ENCODE results near the gene PCDH7. TPM values are rescaled to one million over a fixed set of nuclear protein-coding genes. Genes with fewer than 3 reads are reported as not detected.
A peak's percentile ranks its signal among the peaks of the same experiment; 100 is the strongest.

The PCDH7 gene
- total RNA-seq, 4 donors from 2014 or later = 225 to 364 (median 314) TPM

DNA sequence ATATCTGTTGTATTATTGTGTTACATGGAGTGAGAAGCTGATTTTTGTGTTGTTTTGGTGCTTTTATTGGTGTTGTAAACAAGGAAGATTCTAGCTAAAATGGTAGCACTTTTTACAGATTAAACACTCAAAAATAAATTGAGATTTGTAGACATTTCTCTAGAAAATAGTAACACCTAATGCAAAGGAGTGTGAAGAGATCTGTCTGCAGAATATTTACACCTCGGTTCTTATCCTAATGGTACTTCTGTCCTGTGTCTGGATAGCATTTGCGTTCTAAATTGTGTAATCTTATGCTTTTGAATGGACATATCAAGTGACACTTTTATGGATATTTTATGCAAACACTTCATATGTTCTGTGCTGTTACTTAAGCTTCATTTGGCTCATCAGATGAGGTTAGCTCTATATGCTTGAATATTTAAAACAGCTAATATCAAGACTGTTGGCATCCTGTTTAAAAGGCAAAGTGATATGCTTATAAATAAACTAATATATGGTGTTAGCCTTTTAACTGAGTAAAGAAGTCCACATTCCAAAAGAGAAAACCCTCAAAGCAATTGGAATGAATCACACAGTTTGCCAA is 6.0 kb downstream of the PCDH7 start:
- Histone ChIP-seq H3K27me3 (peaks cover 16% of the 10 kb centered on the region), H3K27ac (peak overlapping the region in 1 of 4 donors; percentile 24), H3K4me3 (peak overlapping the region; percentile 84 to 88), H3K36me3 (no peaks in the 10 kb centered on the region), H3K9me3 (no peaks in the 10 kb centered on the region), H3K4me1 (peaks cover 0 to 28% (median 0%) of the 10 kb centered on the region in 3 donors)
- WGBS, 2 donors (ENCODE audit: low coverage in 1 of 2) = 23 to 26% methylated on average over 2 of the region's 2 CpGs
- TF ChIP-seq POLR2A (IDR thresholded peaks at IDR 0.05) (no peak), EP300 (IDR thresholded peaks at IDR 0.05) (no peak), POLR2AphosphoS5 (IDR thresholded peaks at IDR 0.05) (no peak)
- TF ChIP-seq, protein P1, sequence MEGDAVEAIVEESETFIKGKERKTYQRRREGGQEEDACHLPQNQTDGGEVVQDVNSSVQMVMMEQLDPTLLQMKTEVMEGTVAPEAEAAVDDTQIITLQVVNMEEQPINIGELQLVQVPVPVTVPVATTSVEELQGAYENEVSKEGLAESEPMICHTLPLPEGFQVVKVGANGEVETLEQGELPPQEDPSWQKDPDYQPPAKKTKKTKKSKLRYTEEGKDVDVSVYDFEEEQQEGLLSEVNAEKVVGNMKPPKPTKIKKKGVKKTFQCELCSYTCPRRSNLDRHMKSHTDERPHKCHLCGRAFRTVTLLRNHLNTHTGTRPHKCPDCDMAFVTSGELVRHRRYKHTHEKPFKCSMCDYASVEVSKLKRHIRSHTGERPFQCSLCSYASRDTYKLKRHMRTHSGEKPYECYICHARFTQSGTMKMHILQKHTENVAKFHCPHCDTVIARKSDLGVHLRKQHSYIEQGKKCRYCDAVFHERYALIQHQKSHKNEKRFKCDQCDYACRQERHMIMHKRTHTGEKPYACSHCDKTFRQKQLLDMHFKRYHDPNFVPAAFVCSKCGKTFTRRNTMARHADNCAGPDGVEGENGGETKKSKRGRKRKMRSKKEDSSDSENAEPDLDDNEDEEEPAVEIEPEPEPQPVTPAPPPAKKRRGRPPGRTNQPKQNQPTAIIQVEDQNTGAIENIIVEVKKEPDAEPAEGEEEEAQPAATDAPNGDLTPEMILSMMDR (IDR thresholded peaks at IDR 0.05) = no peak
- ATAC-seq = no peak

DNA sequence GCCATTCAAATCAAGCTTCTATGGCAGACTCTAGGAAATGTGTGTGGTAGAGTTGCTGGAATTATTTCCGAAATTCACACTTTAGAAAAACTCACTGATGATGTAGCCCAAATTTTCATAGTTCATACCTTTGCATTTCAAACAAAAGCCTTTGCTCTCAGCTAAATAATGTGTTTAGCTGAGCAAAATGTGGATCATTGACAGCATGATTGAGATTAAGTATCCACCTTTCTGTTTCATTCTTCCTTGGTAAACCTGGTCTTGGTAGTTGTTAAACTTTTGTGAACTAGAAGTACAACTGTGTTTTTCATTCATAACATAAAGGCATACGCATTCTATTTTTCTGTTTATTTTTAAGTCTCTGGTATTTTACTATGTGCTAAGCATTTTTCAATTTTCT is 7.2 kb downstream of the PCDH7 start:
- Histone ChIP-seq H3K4me1 (peaks cover 0 to 22% (median 0%) of the 10 kb centered on the region in 3 donors), H3K4me3 (peak overlapping the region; percentile 84 to 88), H3K27ac (peak overlapping the region in 3 of 4 donors; percentile 18 to 31 (median 30)), H3K27me3 (peaks cover 7% of the 10 kb centered on the region), H3K36me3 (no peaks in the 10 kb centered on the region), H3K9me3 (no peaks in the 10 kb centered on the region)
- 37 to 38% methylated on average over 2 of the region's 2 CpGs for WGBS, 2 donors (ENCODE audit: low coverage in 1 of 2)
- TF ChIP-seq EP300 (IDR thresholded peaks at IDR 0.05) (no peak), POLR2AphosphoS5 (IDR thresholded peaks at IDR 0.05) (no peak), POLR2A (IDR thresholded peaks at IDR 0.05) (no peak)
- TF ChIP-seq, protein P1 (IDR thresholded peaks at IDR 0.05) = no peak
- no peak for ATAC-seq

DNA sequence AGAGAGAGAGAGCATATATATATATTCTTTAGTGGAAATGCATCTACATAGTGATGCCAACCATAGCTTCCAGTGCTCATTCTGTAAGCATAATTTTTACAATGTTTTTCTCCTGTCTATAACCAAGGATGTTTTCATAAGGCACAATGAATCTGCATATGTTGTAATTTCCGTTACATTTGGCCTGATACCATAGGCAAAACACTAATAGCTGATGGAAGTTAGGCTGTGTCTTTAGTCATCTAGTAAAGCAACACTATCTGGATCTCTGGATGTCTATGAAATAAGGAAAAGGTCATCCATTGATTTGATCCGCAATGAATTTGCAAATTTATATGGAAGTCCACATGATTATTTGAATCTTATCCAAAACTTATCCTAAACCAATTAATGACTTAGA is 8.1 kb downstream of the PCDH7 start:
- H3K27me3 ChIP-seq = no peaks in the 10 kb centered on the region
- WGBS, 2 donors (ENCODE audit: low coverage in 1 of 2) = 81 to 85% methylated on average over 2 of the region's 2 CpGs
- H3K4me1 ChIP-seq = peaks cover 0 to 20% (median 0%) of the 10 kb centered on the region in 3 donors
- no peaks in the 10 kb centered on the region for H3K36me3 ChIP-seq
- no peak for ATAC-seq
- H3K27ac ChIP-seq = peak overlapping the region in 1 of 4 donors; percentile 3
- peak overlapping the region in 1 of 2 donors; percentile 84 for H3K4me3 ChIP-seq
- TF ChIP-seq POLR2A (IDR thresholded peaks at IDR 0.05) = no peak
- TF ChIP-seq, protein P1 (IDR thresholded peaks at IDR 0.05) = no peak
- TF ChIP-seq EP300 (IDR thresholded peaks at IDR 0.05) = no peak
- no peak for TF ChIP-seq POLR2AphosphoS5 (IDR thresholded peaks at IDR 0.05)
- H3K9me3 ChIP-seq = no peaks in the 10 kb centered on the region

DNA sequence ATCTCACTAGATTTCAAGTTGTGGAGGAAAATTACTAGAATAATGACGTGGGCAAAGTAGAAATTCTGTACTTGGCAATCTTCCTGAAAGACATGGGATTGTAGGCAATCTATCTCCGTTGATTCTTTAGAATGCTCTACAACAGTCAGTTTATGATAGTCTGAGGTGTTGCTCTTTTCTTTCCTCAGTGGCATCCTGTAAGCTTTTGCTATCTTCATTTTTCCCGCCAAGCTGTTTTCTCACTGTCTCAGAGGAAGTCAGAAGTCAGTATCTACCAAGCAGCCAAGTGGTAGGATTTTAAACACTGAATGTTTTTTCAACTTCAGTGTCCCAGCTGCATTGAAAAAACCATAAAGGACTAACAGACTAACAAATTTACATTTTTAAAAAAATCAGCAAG is 23.7 kb downstream of the PCDH7 start:
- Histone ChIP-seq H3K36me3 (no peaks in the 10 kb centered on the region), H3K4me3 (no peak overlapping the region), H3K27me3 (no peaks in the 10 kb centered on the region), H3K27ac (peak overlapping the region in 3 of 4 donors; percentile 50 to 69 (median 56)), H3K4me1 (peaks cover 0 to 70% (median 12%) of the 10 kb centered on the region in 3 donors), H3K9me3 (no peaks in the 10 kb centered on the region)
- WGBS, 2 donors (ENCODE audit: low coverage in 1 of 2) = 17 to 43% methylated on average over 3 of the region's 3 CpGs
- TF ChIP-seq POLR2AphosphoS5 (IDR thresholded peaks at IDR 0.05) = no peak
- no peak for ATAC-seq

DNA sequence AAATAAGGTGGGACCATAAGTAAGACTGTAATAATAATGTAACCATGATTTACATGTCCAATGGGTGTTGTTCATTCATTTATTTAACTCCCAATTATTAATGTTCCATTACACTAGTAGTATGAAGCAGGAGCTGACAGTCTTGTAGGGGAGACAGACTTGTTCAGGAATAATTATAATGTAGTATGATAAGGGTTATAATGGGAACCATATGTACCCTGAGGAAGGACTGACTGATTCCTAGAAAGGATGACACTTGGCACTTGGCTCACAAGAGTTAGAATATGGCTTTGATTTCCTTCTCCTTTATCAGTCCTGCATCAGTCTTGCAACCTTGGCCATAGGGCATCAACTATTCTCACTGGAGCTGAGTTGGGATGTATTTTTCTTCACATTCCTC is 24.2 kb downstream of the PCDH7 start:
- H3K36me3 ChIP-seq = no peaks in the 10 kb centered on the region
- no peak for TF ChIP-seq POLR2A (IDR thresholded peaks at IDR 0.05)
- TF ChIP-seq, protein P1 (IDR thresholded peaks at IDR 0.05) = no peak
- TF ChIP-seq POLR2AphosphoS5 (IDR thresholded peaks at IDR 0.05) = no peak
- no peak for ATAC-seq
- no peak overlapping the region for H3K4me3 ChIP-seq
- no peaks in the 10 kb centered on the region for H3K9me3 ChIP-seq
- H3K27ac ChIP-seq = peak overlapping the region; percentile 47 to 69 (median 53)
- H3K27me3 ChIP-seq = no peaks in the 10 kb centered on the region
- H3K4me1 ChIP-seq = peaks cover 0 to 70% (median 12%) of the 10 kb centered on the region in 3 donors

Data from gastroesophageal sphincter (tissue), 4 donors.